HepG2 (cell line): ENCODE data around the gene ARID5B. TPM values are rescaled to one million over a fixed set of nuclear protein-coding genes. Genes with fewer than 3 reads are reported as not detected.

Experiments used
- ATAC-seq: fragments of 200-7000 bp; cut with Tn5 transposase; 3 replicates; pipeline ENCODE4 v1.9.1; 2020; ENCODE audit warnings: mild to moderate bottlenecking, moderate library complexity
- BruUV-seq: library from RNA; stranded (reverse); fragments of 400-500 nt; replicated peaks from 2 replicates; lab custom pipeline; 2021; lab: Mats Ljungman, UMichigan
- CTCF ChIA-PET: fragments of 300-600 bp; formaldehyde crosslinking; extraction: SDS; loops from one replicate; lab custom pipeline; 2021; ENCODE audit warnings: low total read pairs, inconsistent platforms, low intra/inter-chr PET ratio; lab: Yijun Ruan, JAX
- POLR2A ChIA-PET: fragments of 350-600 bp; sonication (Branson Sonifier 250); formaldehyde crosslinking; loops from one replicate; lab custom pipeline; 2020; ENCODE audit warnings: antibody characterized with exemption, inconsistent platforms; lab: Yijun Ruan, JAX
- DNase-seq: peaks from one replicate; pipeline ENCODE4 v3.0.0-alpha.2; 2015; ENCODE audit warnings: low spot score
- FAIRE-seq: peaks from 3 replicates; lab custom pipeline; 2011; peaks lifted over from hg19 to GRCh38; lab: Jason Lieb, UNC
- H2AFZ ChIP-seq: one replicate; pipeline ENCODE4 v1.6.1; 2011; ENCODE audit warnings: low read length, inconsistent platforms
- H3K27ac ChIP-seq: fragments of 300-600 bp; 3 replicates; pipeline ENCODE4 v1.8.0; 2011; ENCODE audit warnings: mixed run types, mild to moderate bottlenecking, mixed read lengths, low read length, inconsistent platforms; ENCODE audit not compliant: insufficient read depth; ENCODE audit errors: extremely low read length
- H3K27me3 ChIP-seq, 2 experiments: fragments of 200-600 bp in 1 of 2; 2 replicates in 1 of 2; 3 replicates in 1 of 2; pipeline versions ENCODE4 v1.6.0 to v1.8.0; 2011; ENCODE audit warnings: low read length in 2 of 2, mild to moderate bottlenecking in 2 of 2, moderate library complexity in 2 of 2, inconsistent platforms in 1 of 2; ENCODE audit not compliant: insufficient read depth in 2 of 2, control insufficient read depth in 1 of 2
- H3K36me3 ChIP-seq, 2 experiments: fragments of 200-600 bp in 1 of 2; replicated peaks in 1 of 2; 2 replicates in 1 of 2; 3 replicates in 1 of 2; pipeline versions ENCODE4 v1.5.1 to v1.8.0; 2011; ENCODE audit warnings: low read length in 2 of 2, inconsistent platforms in 1 of 2; ENCODE audit not compliant: insufficient read depth in 2 of 2, control insufficient read depth in 1 of 2
- H3K4me1 ChIP-seq: 2 replicates; pipeline ENCODE4 v1.5.1; 2012; ENCODE audit warnings: low read length, inconsistent platforms; ENCODE audit not compliant: insufficient read depth
- H3K4me2 ChIP-seq: 2 replicates; pipeline ENCODE4 v1.6.0; 2011; ENCODE audit warnings: low read depth, low read length, inconsistent platforms
- H3K4me3 ChIP-seq, 3 experiments: fragments of 200-600 bp in 1 of 3; sonication (generic), shearing (Covaris generic) in 1 of 3; replicated peaks in 1 of 3; 2 replicates each; pipeline ENCODE4 v1.5.1; 2011 to 2016; ENCODE audit warnings: low read length in 3 of 3, inconsistent platforms in 2 of 3, low read depth in 2 of 3, mild to moderate bottlenecking in 2 of 3, control low read depth in 1 of 3, mixed read lengths in 1 of 3; ENCODE audit not compliant: insufficient read depth in 1 of 3
- H3K79me2 ChIP-seq: one replicate; pipeline ENCODE4 v1.6.1; 2011; ENCODE audit warnings: low read length, inconsistent platforms; ENCODE audit not compliant: insufficient read depth
- H3K9ac ChIP-seq: 2 replicates; pipeline ENCODE4 v1.6.0; 2011; ENCODE audit warnings: mild to moderate bottlenecking, low read depth, low read length, inconsistent platforms; ENCODE audit not compliant: insufficient read depth
- H3K9me3 ChIP-seq: 2 replicates; pipeline ENCODE4 v1.5.1; 2012; ENCODE audit warnings: mild to moderate bottlenecking, low read length
- H4K20me1 ChIP-seq: 2 replicates; pipeline ENCODE4 v1.6.0; 2011; ENCODE audit warnings: inconsistent platforms, mild to moderate bottlenecking, low read length, moderate library complexity; ENCODE audit not compliant: insufficient read depth
- ARID5B ChIP-seq: IDR thresholded peaks from 2 replicates; pipeline ENCODE4 v1.4.0; 2020; ENCODE audit warnings: mild to moderate bottlenecking, missing genetic modification reagents
- ARNT2 ChIP-seq: sonication (generic); formaldehyde crosslinking; IDR thresholded peaks from 2 replicates; pipeline ENCODE4 v1.8.0; 2022; ENCODE audit warnings: mild to moderate bottlenecking, low read depth, missing genetic modification reagents, moderate library complexity
- CHD2 ChIP-seq: IDR thresholded peaks from 2 replicates; pipeline ENCODE4 v1.6.1; 2011; ENCODE audit warnings: low read depth, low read length, improper control_type of control experiment
- CREM ChIP-seq, 2 experiments: sonication (generic) in 1 of 2; formaldehyde crosslinking in 1 of 2; IDR thresholded peaks; 2 replicates each; pipeline versions ENCODE4 v1.4.0 to v1.6.1; 2016 to 2020; ENCODE audit warnings: antibody characterized with exemption in 1 of 2, mild to moderate bottlenecking in 1 of 2, missing genetic modification reagents in 1 of 2
- HNRNPH1 ChIP-seq: fragments of 200-400 bp; formaldehyde crosslinking; optimal IDR thresholded peaks from 2 replicates; pipeline ENCODE3; 2017; ENCODE audit warnings: mild to moderate bottlenecking, low read depth, low read length
- HNRNPUL1 ChIP-seq: fragments of 200-400 bp; formaldehyde crosslinking; IDR thresholded peaks from 2 replicates; pipeline ENCODE4 v1.6.1; 2017; ENCODE audit warnings: low read depth, mild to moderate bottlenecking, low read length, moderate library complexity
- HOXA5 ChIP-seq: sonication (generic); formaldehyde crosslinking; IDR thresholded peaks from 2 replicates; pipeline ENCODE4 v1.4.0; 2020; ENCODE audit warnings: missing genetic modification reagents
- SETDB1 ChIP-seq: sonication (generic); formaldehyde crosslinking; IDR thresholded peaks from 2 replicates; pipeline ENCODE4 v1.5.1; 2020; ENCODE audit warnings: missing genetic modification reagents, mild to moderate bottlenecking, borderline replicate concordance
- SIX1 ChIP-seq: sonication (generic); formaldehyde crosslinking; IDR thresholded peaks from 2 replicates; pipeline ENCODE4 v1.4.0; 2020; ENCODE audit warnings: missing genetic modification reagents, borderline replicate concordance
- ZNF10 ChIP-seq: sonication (generic); formaldehyde crosslinking; IDR thresholded peaks from 2 replicates; pipeline ENCODE4 v1.4.0; 2020; ENCODE audit warnings: mild to moderate bottlenecking, low read depth, missing genetic modification reagents, borderline replicate concordance
- ZNF280B ChIP-seq: sonication (generic); formaldehyde crosslinking; IDR thresholded peaks from 2 replicates; pipeline ENCODE4 v1.5.0; 2020; ENCODE audit warnings: missing genetic modification reagents, mild to moderate bottlenecking, borderline replicate concordance
- ZNF451 ChIP-seq: sonication (generic); formaldehyde crosslinking; IDR thresholded peaks from 2 replicates; pipeline ENCODE4 v1.5.0; 2020; ENCODE audit warnings: mild to moderate bottlenecking, missing genetic modification reagents
- ZNF562 ChIP-seq: sonication (generic); formaldehyde crosslinking; IDR thresholded peaks from 2 replicates; pipeline ENCODE4 v1.8.0; 2022; ENCODE audit warnings: missing genetic modification reagents, borderline replicate concordance
- WGBS: methylation state at CpG from one replicate; pipeline ENCODE4 v1.1.6; 2017; ENCODE audit warnings: low lambda C conversion rate; 5-methylcytosine and 5-hydroxymethylcytosine counted together
- in situ Hi-C: cut with HindIII; loops from 2 replicates; pipeline ENCODE4 v1.10.0; 2017; ENCODE audit warnings: low pct_unique_long_range_greater_than_20kb; ENCODE audit not compliant: extremely low pct_ligation_motif_present
- intact Hi-C: fragments of 100-400 bp; cut with micrococcal nuclease; formaldehyde crosslinking; loops from one replicate; pipeline ENCODE4 v1.10.0; 2022; ENCODE audit not compliant: unreplicated experiment
- polyA plus RNA-seq, 8 experiments: library from polyadenylated mRNA; depleted of rRNA in 3 of 8; stranded (reverse) in 7 of 8; unstranded in 1 of 8; fragments of >200 nt; fragmentation: Illumina TruSeq in 4 of 8; extraction: Trizol in 4 of 8; gene quantifications; 2 replicates each; pipeline versions ENCODE4 v1.2.1 to v1.2.3, GENCODE V29; 2011 to 2016; ENCODE audit warnings: low read depth in 4 of 8, missing spikeins in 1 of 8, mixed read lengths in 1 of 8; ENCODE audit not compliant: insufficient read depth in 1 of 8
- total RNA-seq, 5 experiments: library from RNA; depleted of rRNA; stranded (reverse); fragments of >200 nt; fragmentation: Illumina TruSeq; extraction: Trizol; gene quantifications; 2 replicates each; pipeline ENCODE4 v1.2.3, GENCODE V29; 2016; ENCODE audit warnings: low read depth in 1 of 5

ARID5B gene
- total and polyA plus RNA-seq, 2 of the 13 experiments (the other 11 are each of a cell fraction or from before 2014, with no cell fraction given), result 6.2 to 21.1 TPM

DNA sequence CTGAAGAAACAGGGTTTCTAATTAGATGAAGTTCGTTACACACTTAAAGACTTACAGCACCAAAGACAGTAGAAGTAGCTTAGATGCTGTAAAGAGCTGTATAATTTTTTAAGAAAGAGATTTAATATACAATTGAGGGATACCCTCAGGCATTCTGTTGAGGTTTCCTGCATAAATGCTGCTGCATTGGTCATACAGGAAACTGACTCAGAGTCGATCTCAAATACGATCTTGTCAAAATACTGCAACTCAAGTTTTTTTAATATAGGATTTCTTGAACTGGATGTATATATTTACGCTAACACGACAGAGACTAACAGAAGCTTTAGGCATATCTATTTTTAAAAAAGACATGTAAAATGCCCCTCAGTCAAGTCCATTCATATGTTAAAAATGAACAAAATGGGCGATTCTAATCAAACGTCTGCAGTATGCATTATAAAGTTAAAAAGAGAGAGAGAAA lies 2.4 kb upstream of the ARID5B start:
- no peak overlapping the region for H3K4me2 ChIP-seq
- FAIRE-seq, result no peak
- H3K79me2 ChIP-seq, result peaks cover 24% of the 10 kb centered on the region
- no peak overlapping the region for H3K4me3 ChIP-seq
- no peaks in the 10 kb centered on the region for H3K9me3 ChIP-seq
- H3K36me3 ChIP-seq, result no peaks in the 10 kb centered on the region
- H3K27ac ChIP-seq, result no peak overlapping the region
- H2AFZ ChIP-seq, result no peak overlapping the region
- POLR2A ChIA-PET, result interaction anchor here (1.9 kb wide), 1 partner anchor 139 kb away, joined by 6 read pairs; no protein-coding TSS in a partner anchor
- no peaks in the 10 kb centered on the region for H4K20me1 ChIP-seq
- in situ Hi-C loops, result no loop called here
- intact Hi-C loops, result no loop called here
- H3K27me3 ChIP-seq, result no peaks in the 10 kb centered on the region; a peak in 1 of 5 replicates
- 75% methylated on average over 7 of the region's 7 CpGs for WGBS
- no TSS peak for BruUV-seq
- peaks cover 48% of the 10 kb centered on the region for H3K4me1 ChIP-seq
- no peak for TF ChIP-seq ZNF562 (CRISPR knock-in tag)
- TF ChIP-seq SETDB1 (CRISPR knock-in tag), result no peak
- no peak for TF ChIP-seq SIX1 (CRISPR knock-in tag)
- TF ChIP-seq ZNF280B, result no peak
- TF ChIP-seq HNRNPUL1, result no peak
- TF ChIP-seq HNRNPH1, result no peak
- TF ChIP-seq, all 625 proteins: peak for 0
- no peak overlapping the region for H3K9ac ChIP-seq
- CTCF ChIA-PET, result interaction anchor here (1.4 kb wide), 1 partner anchor 346 kb away, joined by 3 read pairs; no protein-coding TSS in a partner anchor
- ATAC-seq (no peak), DNase-seq (no peak)

GRCh38 chr10:61899663-61899996 lies 1.9 kb upstream of the ARID5B start:
- no peak overlapping the region for H3K9ac ChIP-seq
- ChIA-PET CTCF (no interaction called here), POLR2A (interaction anchor here (1.2 to 1.9 kb wide), 4 partner anchors 65 to 194 kb away, joined by 4 to 8 read pairs (median 6); no protein-coding TSS in a partner anchor)
- no peak for FAIRE-seq
- DNase-seq, result no peak
- WGBS, result 75% methylated on average over 7 of the region's 7 CpGs
- in situ Hi-C loops (no loop called here), intact Hi-C loops (no loop called here)
- H3K36me3 ChIP-seq, result no peaks in the 10 kb centered on the region
- H3K79me2 ChIP-seq, result peaks cover 29% of the 10 kb centered on the region
- peak overlapping the region; percentile 84; the same call in 1 of the 2 replicates for H3K4me2 ChIP-seq
- BruUV-seq, result no TSS peak
- no peaks in the 10 kb centered on the region for H4K20me1 ChIP-seq
- peak overlapping the region in 2 of 3 experiments; percentile 94 to 96; a peak in 1 of 6 replicates for H3K4me3 ChIP-seq
- ATAC-seq, result no peak
- H3K27me3 ChIP-seq, result no peaks in the 10 kb centered on the region; a peak in 1 of 5 replicates
- H3K4me1 ChIP-seq, result peaks cover 48% of the 10 kb centered on the region
- H3K9me3 ChIP-seq, result no peaks in the 10 kb centered on the region
- no peak overlapping the region for H3K27ac ChIP-seq
- H2AFZ ChIP-seq, result no peak overlapping the region
- TF ChIP-seq ARNT2, result no peak
- TF ChIP-seq ZNF451, result no peak
- no peak for TF ChIP-seq CREM (IDR thresholded peaks at IDR 0.05)
- TF ChIP-seq CREM (CRISPR knock-in tag; IDR thresholded peaks at IDR 0.05), result no peak
- no peak for TF ChIP-seq ARID5B (CRISPR knock-in tag)
- no peak for TF ChIP-seq HOXA5 (CRISPR knock-in tag)
- no peak for TF ChIP-seq ZNF10 (CRISPR knock-in tag)
- TF ChIP-seq CHD2, result no peak
